HG02943 (cell line): ENCODE data around the gene AP4B1.
"Not testable (repeated sequence)": the region's sequence is repeated elsewhere in the genome, so short reads cannot be mapped to it uniquely, and the experiment has no call there.

Experiments used
- ATAC-seq: cut with Tn5 transposase; IDR thresholded peaks from one replicate; pipeline ENCODE4 v1.9.1; 2021; ENCODE audit warnings: mild to moderate bottlenecking, low read depth, moderate library complexity; ENCODE audit not compliant: unreplicated experiment

The AP4B1 gene

GRCh38 chr1:113904674-113905434 is at the start of gene AP4B1, which contains the start of gene DCLRE1B:
TSS of gene AP4B1 (minus strand) at chr1:113904799. CDS start at chr1:113904717, 82 bp downstream.
TSS of gene DCLRE1B (plus strand) at chr1:113905326. CDS start at chr1:113905587, 261 bp downstream.
- ATAC-seq, result peak; percentile 91

- ATAC-seq, result no peak
These were observed 47.1 kb upstream of the AP4B1 start for GRCh38 chr1:113951719-113952118.

DNA sequence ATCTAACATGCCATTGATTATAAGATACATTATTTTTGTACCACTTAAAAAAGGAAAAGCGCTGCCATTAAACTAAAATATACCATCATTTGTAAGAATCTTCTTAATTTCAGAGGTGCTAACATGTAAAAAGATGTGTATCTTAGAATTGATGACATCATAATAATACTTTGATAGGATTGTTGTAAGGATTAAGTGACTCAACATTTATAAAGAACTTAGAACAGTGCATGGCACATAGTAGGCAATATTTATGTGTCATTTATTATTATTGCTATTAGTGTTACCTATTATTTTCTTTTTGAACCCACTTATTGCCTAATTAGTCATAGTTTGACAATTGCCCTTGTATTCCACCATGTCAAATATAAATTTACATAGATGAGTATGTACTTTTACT is 46.3 kb upstream of the AP4B1 start:
- ATAC-seq, result no peak

DNA sequence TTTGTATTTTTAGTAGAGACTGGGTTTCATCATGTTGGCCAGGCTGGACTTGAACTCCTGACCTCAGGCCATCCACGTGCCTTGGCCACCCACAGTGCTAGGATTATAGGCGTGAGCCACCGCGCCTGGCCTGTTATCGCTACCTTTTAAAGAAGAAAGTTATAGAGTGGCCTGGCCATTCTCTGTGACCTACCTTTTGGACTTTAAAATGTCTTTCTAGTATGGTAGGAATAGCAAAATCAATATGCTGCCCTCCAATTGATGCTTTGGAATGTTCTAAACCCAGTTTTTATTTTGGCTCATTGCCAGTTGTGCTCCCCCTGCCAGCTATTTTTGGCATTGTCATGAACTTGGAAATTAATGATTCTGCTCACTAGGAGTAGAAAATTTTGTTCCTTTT is 44.4 kb upstream of the AP4B1 start:
- no peak for ATAC-seq

DNA sequence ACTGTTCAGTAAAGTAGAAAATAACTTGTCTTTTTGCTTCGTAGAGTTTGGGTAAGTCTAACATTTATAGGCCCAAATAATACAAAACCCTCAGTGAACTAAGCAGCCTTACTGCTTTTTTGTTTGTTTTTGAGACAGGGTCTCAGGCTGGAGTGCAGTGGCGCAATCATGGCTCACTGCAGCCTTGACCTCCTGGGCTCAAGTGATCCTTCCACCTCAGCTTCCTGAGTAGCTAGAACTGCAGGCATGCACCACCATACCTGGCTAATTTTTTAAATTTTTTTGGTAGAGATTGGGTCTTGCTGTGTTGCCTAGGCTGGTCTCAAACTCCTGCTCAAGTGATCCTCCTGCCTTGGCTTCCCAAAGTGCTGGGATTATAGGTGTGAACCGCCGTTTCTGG is 43.6 kb upstream of the AP4B1 start:
- ATAC-seq, result not testable (repeated sequence)

GRCh38 chr1:113947388-113948107 is 42.9 kb upstream of the AP4B1 start:
- no peak for ATAC-seq

DNA sequence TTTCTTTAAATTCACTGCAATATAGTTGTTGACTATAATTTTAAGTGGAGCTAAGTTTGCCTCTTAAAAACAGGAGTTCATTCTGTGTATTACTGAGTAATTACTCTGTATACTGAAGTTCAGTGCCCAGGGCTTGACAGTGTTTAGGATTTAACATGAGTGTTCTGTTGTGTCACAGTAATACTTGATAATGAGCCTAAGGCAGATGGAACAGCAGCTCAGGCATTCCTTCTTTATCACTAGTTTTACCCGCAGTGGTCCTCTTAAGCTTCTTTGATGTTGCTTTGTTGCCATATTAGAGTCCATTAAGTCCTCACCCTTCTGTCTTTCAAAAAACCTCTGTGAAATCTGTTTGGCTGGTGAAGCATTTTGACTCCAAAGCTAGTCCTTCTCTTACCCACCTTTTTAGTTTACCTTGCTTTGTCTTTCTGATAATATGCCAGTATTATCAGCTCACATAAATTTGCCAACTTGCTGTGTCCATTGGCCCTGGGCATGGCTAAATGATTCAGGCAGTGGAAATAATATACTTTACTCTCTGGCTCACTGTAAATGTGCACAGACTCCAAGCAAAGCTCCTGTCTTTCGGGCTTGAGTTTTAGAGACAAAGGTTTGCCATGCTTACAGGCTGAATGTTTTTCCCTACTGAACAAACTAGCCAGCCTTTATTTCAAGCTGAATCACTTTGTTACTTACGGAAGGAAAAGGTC is 42.2 kb upstream of the AP4B1 start:
- ATAC-seq, result no peak

GRCh38 chr1:113946112-113946511 is 41.5 kb upstream of the AP4B1 start:
- ATAC-seq, result no peak

- ATAC-seq, result no peak
These were observed 40.7 kb upstream of the AP4B1 start for GRCh38 chr1:113945329-113945728.

- ATAC-seq, result no peak
These were observed 38.6 kb upstream of the AP4B1 start for GRCh38 chr1:113943028-113943811.

DNA sequence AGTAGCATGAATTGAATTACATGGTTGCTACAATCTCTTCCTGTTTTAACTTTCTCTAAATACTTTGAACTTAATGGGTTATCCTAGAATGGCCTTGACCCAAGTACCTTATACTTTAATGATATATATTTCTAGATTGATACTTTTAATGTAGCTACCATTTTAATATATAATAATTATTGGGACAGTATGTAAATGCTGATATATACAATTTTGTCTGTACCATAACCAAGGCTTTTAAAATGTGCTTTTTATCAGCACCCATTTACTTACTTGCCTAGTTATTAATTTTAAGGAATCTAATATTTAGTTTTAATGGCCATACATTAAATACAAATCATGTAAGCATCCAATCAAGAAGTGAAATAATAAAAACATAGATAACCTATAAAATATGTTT is 37.9 kb upstream of the AP4B1 start:
- no peak for ATAC-seq

DNA sequence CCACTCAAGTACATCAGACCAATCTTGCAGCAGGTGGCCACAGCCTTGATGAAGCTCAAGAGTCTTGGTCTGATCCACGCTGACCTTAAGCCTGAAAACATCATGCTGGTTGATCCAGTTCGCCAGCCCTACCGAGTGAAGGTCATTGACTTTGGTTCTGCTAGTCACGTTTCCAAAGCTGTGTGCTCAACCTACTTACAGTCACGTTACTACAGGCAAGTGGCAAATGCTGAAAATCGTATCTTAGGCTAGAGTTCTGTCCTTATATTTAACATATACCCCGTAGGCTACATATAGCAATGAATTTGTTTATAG is 36.6 kb upstream of the AP4B1 start:
- ATAC-seq, result no peak

GRCh38 chr1:113940365-113941244 is 36.0 kb upstream of the AP4B1 start:
- peak; percentile 71 for ATAC-seq

DNA sequence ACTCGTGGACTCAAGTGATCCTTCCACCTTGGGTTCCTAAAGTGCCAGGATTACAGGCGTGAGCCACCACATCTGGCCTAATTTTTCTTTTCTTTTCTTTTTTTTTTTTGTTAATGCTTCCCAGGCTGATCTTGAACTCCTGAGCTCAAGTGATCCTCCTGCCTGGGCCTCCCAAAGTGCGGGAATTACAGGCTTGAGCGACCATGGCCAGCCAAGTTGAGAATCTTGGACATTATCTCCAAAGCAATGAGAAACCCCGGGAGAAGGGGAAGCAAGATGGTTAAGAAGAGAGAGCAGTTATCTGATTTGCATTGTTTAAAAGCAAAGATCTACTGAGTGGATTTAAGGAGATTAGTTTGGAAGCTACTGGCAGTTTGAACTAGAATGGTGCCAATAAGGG is 33.6 kb upstream of the AP4B1 start:
- ATAC-seq, result no peak

GRCh38 chr1:113937146-113937545 is 32.5 kb upstream of the AP4B1 start:
- ATAC-seq, result no peak

DNA sequence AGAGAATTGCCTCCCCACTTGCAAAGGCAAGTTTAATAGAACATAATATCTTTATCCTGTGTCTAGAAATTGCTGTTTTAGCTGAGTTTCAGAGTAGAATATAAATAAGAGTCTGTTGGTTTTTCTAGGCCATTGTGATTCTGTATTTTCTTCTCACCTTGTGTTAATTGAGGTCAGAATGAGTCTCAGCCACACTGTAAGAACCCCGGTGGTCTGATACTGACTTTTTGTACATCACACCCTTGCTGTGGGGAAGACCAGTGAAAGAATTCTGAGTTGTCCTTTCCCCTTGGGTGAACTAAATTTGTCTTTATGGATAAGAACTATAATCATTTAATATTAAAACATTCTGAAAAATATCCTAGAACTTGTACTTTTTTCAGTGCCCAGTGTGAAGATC is 31.4 kb upstream of the AP4B1 start:
- ATAC-seq, result no peak

- ATAC-seq, result no peak
These were observed 30.6 kb upstream of the AP4B1 start for GRCh38 chr1:113935176-113935575.

- no peak for ATAC-seq
These were observed 30.0 kb upstream of the AP4B1 start for GRCh38 chr1:113934511-113935055.

DNA sequence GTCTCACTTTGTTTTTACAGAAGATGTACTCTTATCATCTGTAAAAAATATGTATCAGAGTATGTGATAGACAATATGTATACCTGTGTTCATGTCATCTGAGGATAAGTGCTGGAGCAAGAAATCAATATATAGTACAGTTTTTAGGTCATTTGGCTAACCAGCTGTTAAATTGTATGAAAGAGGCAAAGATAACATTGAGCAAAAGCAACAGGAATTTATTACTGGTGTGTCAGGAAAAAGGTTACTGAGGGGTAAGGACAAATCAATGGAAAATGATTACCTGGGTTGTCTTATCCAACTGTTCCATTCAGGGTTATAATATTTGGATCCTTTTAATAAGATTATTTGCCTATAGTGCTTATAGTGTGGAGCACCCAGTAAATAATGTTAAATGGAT is 29.4 kb upstream of the AP4B1 start:
- no peak for ATAC-seq
